HK-2 (cell line): ENCODE data around the gene ATP6V1G1.
"Not testable (repeated sequence)": the region's sequence is repeated elsewhere in the genome, so short reads cannot be mapped to it uniquely, and the experiment has no call there.

ENCODE experiments used
- DNase-seq: peaks from one replicate; pipeline ENCODE4 v3.0.0-alpha.2; 2018; ENCODE audit not compliant: unreplicated experiment

ATP6V1G1 gene

DNA sequence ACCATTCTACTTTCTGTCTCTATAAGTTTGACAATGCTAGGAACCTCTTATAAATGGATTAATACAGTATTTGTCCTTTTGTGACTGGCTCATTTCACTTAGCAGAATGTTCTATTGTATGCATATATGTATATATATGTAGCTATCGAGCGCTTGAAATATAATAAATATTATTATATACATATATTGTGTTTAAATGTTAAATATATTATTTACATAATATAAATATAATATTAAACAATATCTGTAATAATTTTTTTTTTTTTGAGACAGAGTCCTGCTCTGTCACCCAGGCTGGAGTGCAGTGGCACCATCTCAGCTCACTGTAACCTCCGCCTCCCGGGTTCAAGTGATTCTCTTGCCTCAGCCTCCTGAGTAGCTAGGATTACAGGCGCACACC lies 9.4 kb upstream of the ATP6V1G1 start:
- not testable (repeated sequence) for DNase-seq

DNA sequence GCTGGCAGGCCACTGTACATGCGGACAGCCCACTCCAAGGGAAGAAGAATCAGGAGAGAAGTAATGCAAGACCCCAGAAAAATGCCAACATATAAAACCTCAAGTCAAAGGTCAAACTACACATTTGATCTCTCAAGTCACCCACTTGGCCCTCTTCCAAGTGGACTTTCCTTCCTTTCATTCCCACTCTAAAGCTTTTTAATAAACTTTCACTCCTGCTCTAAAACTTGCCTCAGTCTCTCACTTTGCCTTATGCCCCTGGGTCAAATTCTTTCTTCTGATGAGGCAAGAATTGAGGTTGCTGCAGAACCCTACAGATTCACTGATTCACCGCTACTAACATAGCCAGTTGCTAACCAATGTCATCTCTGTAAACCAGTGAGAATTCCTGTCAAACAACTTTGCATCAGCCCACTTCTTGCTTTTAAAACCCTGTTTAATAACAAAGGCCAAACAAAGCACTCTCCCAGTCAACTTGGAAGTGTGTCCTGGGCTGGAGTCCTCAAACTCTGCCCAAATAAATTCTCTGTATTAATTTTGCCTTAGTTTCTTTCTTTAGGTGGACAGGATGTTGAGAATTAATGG lies 6.9 kb upstream of the ATP6V1G1 start:
- DNase-seq = no peak

- DNase-seq = no peak
Observed at GRCh38 chr9:114583371-114584155, 4.0 kb upstream of the ATP6V1G1 start.

DNA sequence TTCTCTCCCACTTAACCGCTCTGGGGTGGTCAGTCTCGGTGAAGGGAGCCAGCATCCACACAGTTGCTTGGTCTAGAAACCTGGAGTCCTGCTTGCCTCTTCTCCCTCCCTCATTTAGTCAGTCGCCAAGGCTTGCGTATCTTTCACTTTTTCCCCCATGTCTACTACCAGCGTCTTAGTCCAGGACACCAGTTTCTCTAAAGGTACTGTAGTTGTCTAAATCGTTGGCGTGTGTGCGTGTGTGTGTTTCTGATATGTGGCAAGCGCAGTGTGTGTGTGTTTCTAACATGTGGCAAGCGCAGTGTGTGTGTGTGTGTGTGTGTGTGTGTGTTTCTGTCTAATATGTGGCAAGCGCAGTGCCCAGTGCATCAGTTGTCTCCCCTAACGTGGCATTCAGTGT lies 641 bp downstream of the ATP6V1G1 start:
- peak; percentile 20 for DNase-seq

- no peak for DNase-seq
Observed at GRCh38 chr9:114588651-114589526, 1.3 kb downstream of the ATP6V1G1 start.

GRCh38 chr9:114590328-114590727 lies 2.8 kb downstream of the ATP6V1G1 start:
- no peak for DNase-seq

GRCh38 chr9:114591291-114591787 lies 3.8 kb downstream of the ATP6V1G1 start:
- DNase-seq = no peak

- no peak for DNase-seq
Observed at GRCh38 chr9:114591849-114592248, 4.3 kb downstream of the ATP6V1G1 start.

DNA sequence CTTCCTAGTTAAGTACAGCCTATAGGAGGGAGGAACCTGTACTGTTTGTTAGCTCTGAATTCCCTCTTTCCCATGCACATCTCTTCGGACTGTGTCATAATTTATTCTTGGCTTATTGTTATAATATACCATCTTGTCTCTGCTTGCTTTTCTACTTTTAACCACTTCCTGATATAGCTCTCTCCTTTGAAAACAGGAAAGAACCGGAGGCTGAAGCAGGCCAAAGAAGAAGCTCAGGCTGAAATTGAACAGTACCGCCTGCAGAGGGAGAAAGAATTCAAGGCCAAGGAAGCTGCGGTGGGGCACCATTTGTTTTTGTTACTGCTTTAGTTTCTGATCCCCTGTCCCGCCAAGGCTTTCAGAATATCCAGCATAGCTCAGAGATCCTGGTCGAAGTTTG lies 4.8 kb downstream of the ATP6V1G1 start:
- DNase-seq = no peak

DNA sequence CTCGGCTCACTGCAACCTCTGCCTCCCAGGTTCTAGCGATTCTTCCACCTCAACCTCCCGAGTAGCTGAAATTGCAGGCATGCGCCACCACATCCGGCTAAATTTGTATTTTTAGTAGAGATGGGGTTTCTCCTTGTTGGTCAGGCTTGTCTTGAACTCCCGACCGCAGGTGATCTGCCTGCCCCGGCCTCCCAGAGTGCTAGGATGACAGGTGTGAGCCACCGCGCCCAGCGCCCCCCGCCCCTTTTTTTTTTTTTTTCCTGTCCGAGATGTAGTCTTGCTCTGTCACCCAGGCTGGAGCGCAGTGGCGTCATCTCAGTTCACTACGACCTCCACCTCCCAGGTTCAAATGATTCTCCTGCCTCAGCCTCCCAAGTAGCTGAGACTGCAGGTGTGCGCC lies 6.6 kb downstream of the ATP6V1G1 start:
- no peak for DNase-seq

DNA sequence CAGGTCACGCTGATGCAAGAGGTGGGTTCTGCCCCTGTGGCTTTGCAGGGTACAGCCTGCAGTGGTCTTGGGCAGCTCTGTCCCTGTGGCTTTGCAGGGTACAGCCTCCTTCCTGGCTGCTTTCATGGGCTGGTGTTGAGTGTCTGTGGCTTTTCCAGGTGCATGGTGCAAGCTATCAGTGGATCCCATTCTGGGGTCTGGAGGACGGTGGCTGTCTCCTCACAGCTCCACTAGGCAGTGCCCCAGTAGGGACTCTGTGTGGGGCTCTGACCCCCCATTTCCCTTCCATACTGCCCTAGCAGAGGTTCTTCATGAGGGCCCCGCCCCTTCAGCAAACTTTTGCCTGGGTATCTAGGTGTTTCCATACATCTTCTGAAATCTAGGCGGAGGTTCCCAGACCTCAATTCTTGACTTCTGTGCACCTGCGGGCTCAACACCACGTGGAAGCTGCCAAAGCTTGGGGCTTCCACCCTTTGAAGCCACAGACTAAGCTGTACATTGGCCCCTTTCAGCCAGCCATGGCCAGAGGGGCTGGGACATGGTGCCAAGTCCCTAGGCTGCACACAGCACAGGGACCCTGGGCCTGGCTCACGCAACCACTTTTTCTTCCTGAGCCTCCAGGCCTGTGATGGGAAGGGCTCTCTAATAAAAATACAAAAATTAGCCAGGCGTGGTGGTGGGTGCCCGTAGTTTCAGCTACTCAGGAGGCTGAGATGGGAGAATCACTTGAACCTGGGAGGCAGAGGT lies 13.1 kb downstream of the ATP6V1G1 start:
- not testable (repeated sequence) for DNase-seq

DNA sequence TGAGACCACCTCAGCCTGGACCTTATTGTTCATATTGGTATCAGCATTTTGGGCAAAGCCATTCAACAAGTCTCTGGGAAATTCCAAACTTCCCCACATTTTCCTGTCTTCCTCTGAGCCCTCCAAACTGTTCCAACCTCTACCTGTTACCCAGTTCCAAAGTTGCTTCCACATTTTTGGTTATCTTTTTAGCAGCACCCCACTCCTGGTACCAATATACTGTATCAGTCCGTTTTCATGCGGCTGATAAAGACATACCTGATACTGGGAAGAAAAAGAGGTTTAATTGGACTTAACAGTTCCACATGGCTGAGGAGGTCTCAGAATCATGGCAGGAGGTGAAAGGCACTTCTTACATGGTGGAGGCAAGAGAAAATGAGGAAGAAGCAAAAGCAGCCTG lies 14.2 kb downstream of the ATP6V1G1 start:
- DNase-seq = not testable (repeated sequence)

- no peak for DNase-seq
Observed at GRCh38 chr9:114602620-114603019, 15.1 kb downstream of the ATP6V1G1 start.

DNA sequence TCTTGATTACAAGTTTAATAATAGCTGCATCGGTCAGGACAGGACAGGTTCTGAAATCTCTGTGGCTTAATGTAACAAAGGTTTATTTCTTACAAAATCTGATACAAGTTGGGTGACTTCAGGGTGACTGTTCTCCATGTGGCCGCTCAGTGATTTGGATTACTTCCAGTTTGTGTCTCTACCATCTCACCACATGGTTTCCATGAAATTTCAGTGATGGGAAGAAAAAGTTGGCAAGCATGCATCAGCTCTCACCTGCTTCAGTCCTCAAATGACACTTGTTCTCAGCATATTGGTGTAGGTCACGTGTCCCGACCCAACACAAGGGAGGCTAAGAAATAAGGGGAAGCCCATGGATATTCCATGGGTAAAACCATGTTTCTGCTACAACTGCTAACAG lies 15.7 kb downstream of the ATP6V1G1 start:
- no peak for DNase-seq

- DNase-seq = no peak
Observed at GRCh38 chr9:114604989-114605388, 17.4 kb downstream of the ATP6V1G1 start.

- DNase-seq = no peak
Observed at GRCh38 chr9:114606068-114606467, 18.5 kb downstream of the ATP6V1G1 start.

GRCh38 chr9:114606597-114607207 lies 19.1 kb downstream of the ATP6V1G1 start:
- DNase-seq = no peak

GRCh38 chr9:114607671-114608524 lies 20.3 kb downstream of the ATP6V1G1 start:
- DNase-seq = no peak

DNA sequence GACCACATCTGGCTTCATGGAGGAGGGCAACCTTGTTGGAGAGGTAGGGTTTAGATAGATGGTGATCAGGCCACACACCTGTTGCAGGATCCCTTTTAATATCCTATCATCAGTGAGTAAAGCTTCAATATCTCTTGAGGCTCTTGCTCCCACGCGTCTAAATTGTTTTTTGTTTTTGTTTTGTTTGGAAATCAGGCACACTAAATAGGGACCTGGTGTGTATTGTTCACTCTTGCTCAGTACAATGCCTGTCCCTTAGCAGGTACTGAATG lies 20.9 kb downstream of the ATP6V1G1 start:
- DNase-seq = no peak

DNA sequence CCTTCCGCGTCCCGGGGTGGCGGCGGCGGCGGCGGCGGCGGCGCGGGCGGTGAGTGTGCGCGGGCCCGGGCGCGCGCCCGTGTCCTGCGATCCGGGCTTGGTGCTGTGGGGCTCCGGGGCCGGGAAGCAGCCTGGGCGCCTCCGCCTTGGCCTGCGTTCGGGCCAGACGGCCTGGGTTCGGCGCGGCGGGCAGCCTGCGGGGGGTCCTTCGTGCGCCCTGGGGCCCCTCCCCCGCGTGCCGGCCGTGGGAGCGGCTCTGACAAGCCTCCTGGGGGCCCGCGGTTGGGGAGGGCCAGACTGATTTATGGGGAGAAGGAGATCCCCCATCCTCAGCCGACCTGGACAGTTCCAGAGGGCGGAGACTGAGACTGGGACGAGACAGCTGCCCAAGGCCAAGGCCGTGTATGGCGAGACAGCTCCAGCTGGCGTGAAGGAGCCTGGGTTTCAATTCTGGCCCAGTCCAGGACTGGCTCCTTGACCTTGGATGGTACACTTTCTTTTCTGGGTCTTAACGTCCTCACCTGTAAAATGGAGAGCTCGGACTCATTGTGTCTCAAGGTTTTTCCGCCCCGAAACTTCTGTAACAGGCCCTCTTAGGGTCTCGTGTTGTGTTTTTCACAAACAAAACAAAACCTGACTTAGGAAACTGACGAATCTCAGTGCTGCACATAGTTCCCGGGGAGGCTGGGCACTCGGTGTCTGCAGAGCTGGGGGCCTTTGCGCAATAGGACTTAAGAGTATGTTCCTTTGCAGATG lies 24.1 kb downstream of the ATP6V1G1 start:
- peak; percentile 69 for DNase-seq
